Embryonic facial prominence (tissue), 1 donor: ENCODE measurements around the gene PRKCQ.

Source experiments
- DNase-seq: peaks from one replicate; pipeline ENCODE4 v3.0.0-alpha.2; 2016; ENCODE audit errors: extremely low spot score

PRKCQ gene

GRCh38 chr10:6579904-6580278, at the start of gene PRKCQ:
Gene PRKCQ (minus strand): TSS chr10:6580276. CDS start chr10:6515135, 65,141 bp downstream.
- DNase-seq = no peak

GRCh38 chr10:6625428-6625827, 45.4 kb upstream of the PRKCQ start:
- no peak for DNase-seq

- DNase-seq = no peak
These were observed 44.3 kb upstream of the PRKCQ start for GRCh38 chr10:6624392-6624791.

- DNase-seq = no peak
These were observed 42.8 kb upstream of the PRKCQ start for GRCh38 chr10:6622921-6623320.

GRCh38 chr10:6621536-6621935, 41.5 kb upstream of the PRKCQ start:
- no peak for DNase-seq

GRCh38 chr10:6619660-6620059, 39.6 kb upstream of the PRKCQ start:
- no peak for DNase-seq

- no peak for DNase-seq
These were observed 38.3 kb upstream of the PRKCQ start for GRCh38 chr10:6618340-6618739.

- DNase-seq = no peak
These were observed 37.4 kb upstream of the PRKCQ start for GRCh38 chr10:6617309-6618076.

- DNase-seq = no peak
These were observed 35.9 kb upstream of the PRKCQ start for GRCh38 chr10:6615971-6616370.

- no peak for DNase-seq
These were observed 32.3 kb upstream of the PRKCQ start for GRCh38 chr10:6612371-6612770.

GRCh38 chr10:6610647-6611046, 30.6 kb upstream of the PRKCQ start:
- DNase-seq = no peak

GRCh38 chr10:6609625-6610024, 29.5 kb upstream of the PRKCQ start:
- no peak for DNase-seq

GRCh38 chr10:6607778-6608177, 27.7 kb upstream of the PRKCQ start:
- no peak for DNase-seq

- no peak for DNase-seq
These were observed 27.1 kb upstream of the PRKCQ start for GRCh38 chr10:6607182-6607581.

- no peak for DNase-seq
These were observed 23.4 kb upstream of the PRKCQ start for GRCh38 chr10:6603142-6604125.

GRCh38 chr10:6602700-6603084, 22.6 kb upstream of the PRKCQ start:
- DNase-seq = no peak

- DNase-seq = no peak
These were observed 22.1 kb upstream of the PRKCQ start for GRCh38 chr10:6602026-6602699.

GRCh38 chr10:6601246-6601805, 21.2 kb upstream of the PRKCQ start:
- DNase-seq = no peak

- DNase-seq = no peak
These were observed 20.3 kb upstream of the PRKCQ start for GRCh38 chr10:6600224-6600987.

GRCh38 chr10:6598679-6599078, 18.6 kb upstream of the PRKCQ start:
- no peak for DNase-seq

GRCh38 chr10:6597478-6597877, 17.4 kb upstream of the PRKCQ start:
- no peak for DNase-seq
